Measurements from ENCODE around the gene RANBP3L.

GRCh38 chr5:36337597-36337996 is 35.9 kb upstream of the RANBP3L start:
- no peak for TF ChIP-seq CBX8 (IDR thresholded peaks at IDR 0.05)
- TF ChIP-seq CTCF (IDR thresholded peaks at IDR 0.05) = no peak
- no peak for TF ChIP-seq SMC3 (IDR thresholded peaks at IDR 0.05)
- no peak for TF ChIP-seq USF2 (IDR thresholded peaks at IDR 0.05)
- no peak for TF ChIP-seq HDAC2 (IDR thresholded peaks at IDR 0.05)
- no peak for TF ChIP-seq RCOR1 (IDR thresholded peaks at IDR 0.05; ENCODE audit: low read depth, low read length)
- no peak for TF ChIP-seq TP53 (CRISPR knock-in tag; IDR thresholded peaks at IDR 0.05)
- TF ChIP-seq REST (IDR thresholded peaks at IDR 0.05) = no peak
- no peak for TF ChIP-seq POLR2A (IDR thresholded peaks at IDR 0.05; ENCODE audit: low read length)
- no peak for TF ChIP-seq FOSL2 (IDR thresholded peaks at IDR 0.05)
- no peak for TF ChIP-seq FOSL2 (CRISPR knock-in tag; IDR thresholded peaks at IDR 0.05)

Measured in A549 (cell line).